ENCODE measurements around the gene PLCD3. TPM values are rescaled to one million over a fixed set of nuclear protein-coding genes. Genes with fewer than 3 reads are reported as not detected.
A peak's percentile ranks its signal among the peaks of the same experiment; 100 is the strongest.

Gene PLCD3
- total RNA-seq, 4 donors from 2014 or later = 35.4 to 68.4 (median 44.2) TPM

- ATAC-seq (ENCODE audit: low FRiP score) (no peak), DNase-seq (ENCODE audit: low spot score) (no peak)
- TF ChIP-seq, protein P1, sequence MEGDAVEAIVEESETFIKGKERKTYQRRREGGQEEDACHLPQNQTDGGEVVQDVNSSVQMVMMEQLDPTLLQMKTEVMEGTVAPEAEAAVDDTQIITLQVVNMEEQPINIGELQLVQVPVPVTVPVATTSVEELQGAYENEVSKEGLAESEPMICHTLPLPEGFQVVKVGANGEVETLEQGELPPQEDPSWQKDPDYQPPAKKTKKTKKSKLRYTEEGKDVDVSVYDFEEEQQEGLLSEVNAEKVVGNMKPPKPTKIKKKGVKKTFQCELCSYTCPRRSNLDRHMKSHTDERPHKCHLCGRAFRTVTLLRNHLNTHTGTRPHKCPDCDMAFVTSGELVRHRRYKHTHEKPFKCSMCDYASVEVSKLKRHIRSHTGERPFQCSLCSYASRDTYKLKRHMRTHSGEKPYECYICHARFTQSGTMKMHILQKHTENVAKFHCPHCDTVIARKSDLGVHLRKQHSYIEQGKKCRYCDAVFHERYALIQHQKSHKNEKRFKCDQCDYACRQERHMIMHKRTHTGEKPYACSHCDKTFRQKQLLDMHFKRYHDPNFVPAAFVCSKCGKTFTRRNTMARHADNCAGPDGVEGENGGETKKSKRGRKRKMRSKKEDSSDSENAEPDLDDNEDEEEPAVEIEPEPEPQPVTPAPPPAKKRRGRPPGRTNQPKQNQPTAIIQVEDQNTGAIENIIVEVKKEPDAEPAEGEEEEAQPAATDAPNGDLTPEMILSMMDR (IDR thresholded peaks at IDR 0.05) = no peak
Observed at GRCh38 chr17:45063198-45063597, 69.1 kb downstream of the PLCD3 start.

- ATAC-seq (ENCODE audit: low FRiP score) (no peak), DNase-seq (ENCODE audit: low spot score) (no peak)
- TF ChIP-seq, protein P1 (IDR thresholded peaks at IDR 0.05) = no peak
Observed at GRCh38 chr17:45061606-45062205, 70.6 kb downstream of the PLCD3 start.

DNA sequence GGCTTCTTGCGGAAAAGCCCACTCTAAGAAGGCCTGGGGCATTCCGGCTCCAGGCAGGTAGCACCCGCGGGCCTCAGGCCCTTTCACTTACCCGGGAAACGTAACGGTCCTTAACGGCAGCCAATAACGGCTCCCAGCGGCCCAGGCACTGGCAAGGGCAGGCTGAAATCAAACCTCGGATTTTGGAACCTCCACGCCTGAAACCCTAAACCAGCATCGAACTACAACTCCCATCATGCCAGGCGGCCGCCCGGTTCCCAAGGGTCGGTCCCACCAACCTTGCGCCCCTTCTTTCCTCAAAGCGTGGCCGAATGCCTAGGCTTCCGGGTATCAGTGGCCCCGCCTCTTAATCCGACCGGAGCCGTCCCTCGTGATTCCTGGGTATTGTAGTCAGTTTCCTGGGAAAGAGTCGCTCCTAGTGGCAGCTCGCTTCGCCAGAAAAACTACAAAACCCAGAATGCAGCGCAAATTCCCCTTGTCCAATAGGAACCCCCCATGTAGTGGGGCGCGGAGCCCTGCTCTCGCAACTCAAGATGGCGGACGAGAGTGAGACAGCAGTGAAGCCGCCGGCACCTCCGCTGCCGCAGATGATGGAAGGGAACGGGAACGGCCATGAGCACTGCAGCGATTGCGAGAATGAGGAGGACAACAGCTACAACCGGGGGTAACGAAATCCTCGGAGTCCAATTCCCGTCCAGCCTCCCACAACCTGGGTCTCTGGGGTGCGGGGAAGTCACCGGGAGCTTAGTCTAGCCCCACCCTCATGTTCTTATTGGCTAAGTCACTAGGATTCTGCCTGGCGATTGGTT is 71.3 kb downstream of the PLCD3 start, which contains the start of gene NMT1:
Gene NMT1 (plus strand): TSS at position 521 of the 809 bp plus-strand sequence. CDS start 13 bp downstream, at position 534.
- DNase-seq (ENCODE audit: low spot score) (peak; percentile 89), ATAC-seq (ENCODE audit: low FRiP score) (peak; percentile 99)
- TF ChIP-seq, protein P1 (IDR thresholded peaks at IDR 0.05) = no peak

- TF ChIP-seq, protein P1 (IDR thresholded peaks at IDR 0.05) = no peak
- no peak for DNase-seq (ENCODE audit: low spot score)
- peak; percentile 43 for ATAC-seq (ENCODE audit: low FRiP score)
Observed at GRCh38 chr17:45060382-45060796, 71.9 kb downstream of the PLCD3 start.

Small RNA genes within 50 kb of the gene (small RNA-seq; reads per million reads assigned to genes)
- gene MIR6784 = 0.52 reads per million
- not detected for gene RF00019

Other genes with a start within 250 kb of the PLCD3 start
- 100 to 1,000 TPM in 1 of 4 donors, 10 to 100 TPM in 3; 62.5 to 131 (median 75.0) TPM for gene EFTUD2, start 233.1 kb downstream of the PLCD3 start, total RNA-seq
- 1 to 10 TPM; 1.4 to 4.1 (median 2.9) TPM for gene GFAP, start 217.0 kb downstream of the PLCD3 start, total RNA-seq
- under 1 TPM in 1 of 4 donors, not detected in 3; 0.72 TPM for gene KIF18B, start 184.7 kb downstream of the PLCD3 start, total RNA-seq
- 10 to 100 TPM in 2 of 4 donors, 1 to 10 TPM in 1, not detected in 1; 9.2 to 24.2 (median 10.4) TPM for gene C1QL1, start 164.2 kb downstream of the PLCD3 start, total RNA-seq
- 10 to 100 TPM; 22.7 to 36.4 (median 25.2) TPM for gene DCAKD, start 80.9 kb downstream of the PLCD3 start, total RNA-seq
- 100 to 1,000 TPM in 1 of 4 donors, 10 to 100 TPM in 3; 57.3 to 101 (median 78.1) TPM for gene NMT1, start 71.2 kb downstream of the PLCD3 start, total RNA-seq
- 10 to 100 TPM in 2 of 4 donors, 1 to 10 TPM in 2; 6.4 to 23.2 (median 8.5) TPM for gene ACBD4, start 3.2 kb upstream of the PLCD3 start, total RNA-seq
- 10 to 100 TPM; 21.9 to 31.0 (median 24.3) TPM for gene HEXIM1, start 16.0 kb upstream of the PLCD3 start, total RNA-seq
- gene HEXIM2, start 29.4 kb upstream of the PLCD3 start, total RNA-seq = 1 to 10 TPM; 1.4 to 9.3 (median 3.9) TPM
- 10 to 100 TPM; 19.7 to 56.4 (median 38.8) TPM for gene FMNL1, start 89.4 kb upstream of the PLCD3 start, total RNA-seq
- gene SPATA32, start 129.6 kb upstream of the PLCD3 start, total RNA-seq = under 1 TPM in 1 of 4 donors, not detected in 3; 0.65 TPM
- 10 to 100 TPM in 2 of 4 donors, 1 to 10 TPM in 2; 5.4 to 15.9 (median 12.6) TPM for gene MAP3K14, start 184.5 kb upstream of the PLCD3 start, total RNA-seq